Stimulated activated memory B cell treated with anti-CD40 and anti-IgM and Interleukin-4, amounts not matched to agents 10 μg/mL and 1 μg/mL and 100 μg/mL, for 72 hours (primary cell): Measurements from ENCODE around the gene B3GNT3.

Experiments
- ATAC-seq: fragments of 150-1000 bp; cut with Tn5 transposase; 2 replicates; pipeline ENCODE4 v1.10.0; 2021
- H3K27ac Mint-ChIP-seq: one replicate; pipeline ENCODE4 v1.8.0; 2022; ENCODE audit warnings: mild to moderate bottlenecking, mixed read lengths
- H3K27me3 Mint-ChIP-seq: one replicate; pipeline ENCODE4 v1.8.0; 2022; ENCODE audit warnings: mixed read lengths
- H3K36me3 Mint-ChIP-seq: one replicate; pipeline ENCODE4 v1.8.0; 2022; ENCODE audit warnings: mixed read lengths
- H3K4me1 Mint-ChIP-seq: one replicate; pipeline ENCODE4 v1.8.0; 2022; ENCODE audit warnings: mixed read lengths
- H3K4me3 Mint-ChIP-seq: one replicate; pipeline ENCODE4 v1.8.0; 2022; ENCODE audit warnings: mild to moderate bottlenecking, moderate library complexity, mixed read lengths
- H3K9me3 Mint-ChIP-seq: one replicate; pipeline ENCODE4 v1.8.0; 2022; ENCODE audit warnings: mixed read lengths

B3GNT3 gene

DNA sequence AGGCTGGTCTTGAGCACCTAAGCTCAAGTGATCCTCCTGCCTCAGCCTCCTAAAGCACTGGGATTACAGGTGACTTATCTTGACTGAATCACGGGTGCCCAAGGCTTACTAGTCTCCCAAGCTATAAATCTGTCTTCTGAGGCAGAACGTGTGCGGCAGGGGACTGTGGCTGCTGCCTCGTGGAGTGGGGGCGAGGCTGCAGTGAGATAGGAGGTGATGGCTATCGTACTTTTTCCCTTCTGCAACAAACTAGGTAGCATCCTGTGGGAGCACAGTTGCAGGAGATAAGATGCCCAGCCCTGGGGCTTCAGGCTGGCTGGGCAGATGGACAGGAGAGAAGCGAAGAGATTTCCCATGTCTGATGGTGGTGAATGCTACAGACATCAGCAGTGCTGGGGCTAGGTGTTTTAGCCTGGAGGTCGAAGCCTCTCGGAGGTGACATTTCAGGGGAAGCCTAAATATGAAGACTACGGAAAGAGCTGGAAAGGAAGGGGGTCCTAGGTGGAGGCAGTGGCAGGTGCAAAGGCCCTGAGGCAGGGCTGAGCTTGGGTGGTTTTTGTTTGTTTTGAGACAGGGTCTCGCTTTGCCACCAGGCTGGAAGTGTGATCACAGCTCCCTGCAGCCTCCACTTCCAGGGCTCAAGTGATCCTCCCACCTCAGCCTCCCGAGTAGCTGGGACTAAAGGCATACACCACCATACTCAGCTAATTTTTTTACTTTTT, 7.4 kb downstream of the B3GNT3 start:
- peaks cover 12% of the 10 kb centered on the region for H3K27me3 Mint-ChIP-seq
- no peak for ATAC-seq
- H3K9me3 Mint-ChIP-seq = no peaks in the 10 kb centered on the region
- no peak overlapping the region for H3K27ac Mint-ChIP-seq
- H3K4me1 Mint-ChIP-seq = peaks cover 17% of the 10 kb centered on the region
- no peaks in the 10 kb centered on the region for H3K36me3 Mint-ChIP-seq
- no peak overlapping the region for H3K4me3 Mint-ChIP-seq

DNA sequence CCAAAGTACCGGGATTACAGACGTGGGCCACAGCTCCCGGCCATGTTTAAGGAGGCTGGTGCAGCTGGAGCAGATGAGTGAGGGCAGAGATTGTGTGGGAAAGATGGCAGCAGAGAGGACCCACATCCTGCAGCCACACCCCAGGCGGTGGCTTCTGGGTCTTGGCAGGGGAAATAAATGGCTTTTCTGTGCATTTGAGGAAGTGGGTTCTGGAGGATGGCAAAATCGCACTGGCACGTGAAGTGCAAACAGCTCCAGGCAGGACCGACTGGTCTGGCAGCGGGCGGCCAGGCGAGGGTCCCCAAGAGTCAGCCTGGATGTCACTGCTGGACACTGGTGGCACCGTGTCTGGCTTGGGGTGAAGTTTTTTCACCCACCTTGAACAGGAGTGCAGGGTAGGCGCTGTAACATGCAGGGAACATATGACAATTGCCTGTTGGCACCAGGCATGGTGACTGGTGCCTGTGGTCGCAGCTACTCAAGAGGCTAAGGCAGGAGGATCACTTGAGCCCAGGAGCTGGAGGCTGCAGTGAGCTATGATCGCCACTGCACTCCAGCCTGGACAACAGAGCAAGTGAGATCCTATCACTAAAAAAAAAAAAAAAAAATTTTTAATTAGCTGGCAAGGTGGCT, 8.4 kb downstream of the B3GNT3 start:
- no peaks in the 10 kb centered on the region for H3K36me3 Mint-ChIP-seq
- peak overlapping the region; percentile 12 for H3K4me3 Mint-ChIP-seq
- no peaks in the 10 kb centered on the region for H3K9me3 Mint-ChIP-seq
- ATAC-seq = peak; percentile 65
- peak overlapping the region; percentile 48 for H3K27ac Mint-ChIP-seq
- peaks cover 22% of the 10 kb centered on the region for H3K27me3 Mint-ChIP-seq
- H3K4me1 Mint-ChIP-seq = peaks cover 26% of the 10 kb centered on the region

DNA sequence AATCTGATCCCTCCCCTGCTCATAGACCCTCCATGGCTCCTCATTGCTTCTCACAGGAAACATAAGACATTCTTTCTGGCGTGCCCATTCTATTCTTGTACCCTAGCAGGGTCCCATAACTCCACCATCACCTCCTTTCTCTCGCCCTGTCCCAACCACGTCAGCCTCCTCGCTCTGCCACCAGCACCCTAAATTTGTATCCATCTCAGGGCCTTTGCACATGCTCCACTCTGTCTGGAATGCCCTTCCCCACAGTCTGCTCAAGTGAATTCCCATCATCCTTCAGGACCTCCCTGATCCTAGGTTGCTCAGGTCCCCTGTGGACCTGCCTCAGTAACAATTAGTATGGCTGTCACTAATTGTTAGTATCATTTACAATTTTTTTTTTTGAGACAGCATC, 10.5 kb downstream of the B3GNT3 start:
- H3K4me3 Mint-ChIP-seq = no peak overlapping the region
- no peak for ATAC-seq
- no peaks in the 10 kb centered on the region for H3K9me3 Mint-ChIP-seq
- no peaks in the 10 kb centered on the region for H3K36me3 Mint-ChIP-seq
- no peak overlapping the region for H3K27ac Mint-ChIP-seq
- H3K4me1 Mint-ChIP-seq = peaks cover 28% of the 10 kb centered on the region
- peaks cover 31% of the 10 kb centered on the region for H3K27me3 Mint-ChIP-seq

DNA sequence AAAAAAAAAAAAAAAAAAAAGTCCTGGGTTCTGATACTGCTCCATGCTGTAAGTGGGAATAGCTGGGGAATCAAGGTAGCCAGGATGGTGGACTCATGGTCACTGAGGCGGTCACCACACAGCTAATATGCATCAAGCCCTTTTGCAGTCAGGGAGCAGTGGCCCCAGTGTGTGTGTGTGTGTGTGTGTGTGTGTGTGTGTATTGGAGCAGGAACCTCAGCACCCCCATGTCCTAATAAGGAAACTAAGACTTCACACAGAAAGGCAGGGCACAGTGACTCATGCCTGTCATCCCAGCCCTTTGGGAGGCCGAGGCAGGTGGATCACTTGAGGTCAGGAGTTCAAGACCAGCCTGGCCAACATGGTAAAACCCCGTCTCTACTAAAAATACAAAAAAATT, 12.0 kb downstream of the B3GNT3 start:
- no peak for ATAC-seq
- Mint-ChIP-seq H3K9me3 (no peaks in the 10 kb centered on the region), H3K27me3 (peaks cover 35% of the 10 kb centered on the region), H3K36me3 (no peaks in the 10 kb centered on the region), H3K27ac (no peak overlapping the region), H3K4me3 (no peak overlapping the region), H3K4me1 (peaks cover 28% of the 10 kb centered on the region)

DNA sequence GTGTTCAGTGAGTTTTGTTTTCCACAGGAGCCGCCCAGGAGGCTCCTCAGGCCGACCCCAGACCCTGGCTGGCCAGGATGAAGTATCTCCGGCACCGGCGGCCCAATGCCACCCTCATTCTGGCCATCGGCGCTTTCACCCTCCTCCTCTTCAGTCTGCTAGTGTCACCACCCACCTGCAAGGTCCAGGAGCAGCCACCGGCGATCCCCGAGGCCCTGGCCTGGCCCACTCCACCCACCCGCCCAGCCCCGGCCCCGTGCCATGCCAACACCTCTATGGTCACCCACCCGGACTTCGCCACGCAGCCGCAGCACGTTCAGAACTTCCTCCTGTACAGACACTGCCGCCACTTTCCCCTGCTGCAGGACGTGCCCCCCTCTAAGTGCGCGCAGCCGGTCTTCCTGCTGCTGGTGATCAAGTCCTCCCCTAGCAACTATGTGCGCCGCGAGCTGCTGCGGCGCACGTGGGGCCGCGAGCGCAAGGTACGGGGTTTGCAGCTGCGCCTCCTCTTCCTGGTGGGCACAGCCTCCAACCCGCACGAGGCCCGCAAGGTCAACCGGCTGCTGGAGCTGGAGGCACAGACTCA, 12.9 kb downstream of the B3GNT3 start:
- Mint-ChIP-seq H3K27me3 (peaks cover 42% of the 10 kb centered on the region), H3K4me3 (peak overlapping the region; percentile 44), H3K4me1 (peaks cover 23% of the 10 kb centered on the region), H3K9me3 (no peaks in the 10 kb centered on the region), H3K36me3 (no peaks in the 10 kb centered on the region), H3K27ac (no peak overlapping the region)
- ATAC-seq = peak; percentile 40

DNA sequence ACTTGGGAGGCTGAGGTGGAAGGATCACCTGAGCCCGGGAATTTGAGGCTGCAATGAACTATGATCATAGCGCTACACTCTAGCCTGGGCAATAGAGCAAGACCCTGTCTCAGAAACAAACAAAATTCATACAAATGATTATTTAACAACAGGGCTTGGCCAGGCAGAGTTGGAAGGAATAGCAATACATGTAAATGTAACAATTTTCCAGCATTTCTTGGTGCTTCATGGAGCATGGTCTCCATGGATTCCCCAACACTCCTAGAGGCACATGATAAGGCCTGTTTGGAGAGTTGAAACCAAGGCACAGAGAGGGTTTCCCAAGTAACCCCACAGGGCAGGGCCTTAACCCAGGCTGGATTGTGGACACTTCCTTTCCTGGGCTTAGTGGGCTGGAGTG, 16.2 kb downstream of the B3GNT3 start:
- Mint-ChIP-seq H3K4me3 (no peak overlapping the region), H3K4me1 (peaks cover 14% of the 10 kb centered on the region), H3K27me3 (peaks cover 42% of the 10 kb centered on the region), H3K9me3 (no peaks in the 10 kb centered on the region), H3K36me3 (no peaks in the 10 kb centered on the region), H3K27ac (no peak overlapping the region)
- no peak for ATAC-seq

DNA sequence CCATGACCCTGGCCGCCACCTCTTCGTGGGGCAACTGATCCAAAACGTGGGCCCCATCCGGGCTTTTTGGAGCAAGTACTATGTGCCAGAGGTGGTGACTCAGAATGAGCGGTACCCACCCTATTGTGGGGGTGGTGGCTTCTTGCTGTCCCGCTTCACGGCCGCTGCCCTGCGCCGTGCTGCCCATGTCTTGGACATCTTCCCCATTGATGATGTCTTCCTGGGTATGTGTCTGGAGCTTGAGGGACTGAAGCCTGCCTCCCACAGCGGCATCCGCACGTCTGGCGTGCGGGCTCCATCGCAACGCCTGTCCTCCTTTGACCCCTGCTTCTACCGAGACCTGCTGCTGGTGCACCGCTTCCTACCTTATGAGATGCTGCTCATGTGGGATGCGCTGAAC, 16.7 kb downstream of the B3GNT3 start:
- H3K36me3 Mint-ChIP-seq = no peaks in the 10 kb centered on the region
- H3K9me3 Mint-ChIP-seq = no peaks in the 10 kb centered on the region
- H3K27me3 Mint-ChIP-seq = peaks cover 36% of the 10 kb centered on the region
- H3K27ac Mint-ChIP-seq = no peak overlapping the region
- H3K4me1 Mint-ChIP-seq = peaks cover 14% of the 10 kb centered on the region
- ATAC-seq = no peak
- no peak overlapping the region for H3K4me3 Mint-ChIP-seq

DNA sequence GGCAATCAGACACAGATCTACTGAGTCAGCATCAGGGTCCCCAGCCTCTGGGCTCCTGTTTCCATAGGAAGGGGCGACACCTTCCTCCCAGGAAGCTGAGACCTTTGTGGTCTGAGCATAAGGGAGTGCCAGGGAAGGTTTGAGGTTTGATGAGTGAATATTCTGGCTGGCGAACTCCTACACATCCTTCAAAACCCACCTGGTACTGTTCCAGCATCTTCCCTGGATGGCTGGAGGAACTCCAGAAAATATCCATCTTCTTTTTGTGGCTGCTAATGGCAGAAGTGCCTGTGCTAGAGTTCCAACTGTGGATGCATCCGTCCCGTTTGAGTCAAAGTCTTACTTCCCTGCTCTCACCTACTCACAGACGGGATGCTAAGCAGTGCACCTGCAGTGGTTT, 17.2 kb downstream of the B3GNT3 start:
- H3K36me3 Mint-ChIP-seq = no peaks in the 10 kb centered on the region
- peaks cover 13% of the 10 kb centered on the region for H3K4me1 Mint-ChIP-seq
- H3K9me3 Mint-ChIP-seq = no peaks in the 10 kb centered on the region
- no peak overlapping the region for H3K27ac Mint-ChIP-seq
- ATAC-seq = no peak
- no peak overlapping the region for H3K4me3 Mint-ChIP-seq
- H3K27me3 Mint-ChIP-seq = peaks cover 32% of the 10 kb centered on the region

DNA sequence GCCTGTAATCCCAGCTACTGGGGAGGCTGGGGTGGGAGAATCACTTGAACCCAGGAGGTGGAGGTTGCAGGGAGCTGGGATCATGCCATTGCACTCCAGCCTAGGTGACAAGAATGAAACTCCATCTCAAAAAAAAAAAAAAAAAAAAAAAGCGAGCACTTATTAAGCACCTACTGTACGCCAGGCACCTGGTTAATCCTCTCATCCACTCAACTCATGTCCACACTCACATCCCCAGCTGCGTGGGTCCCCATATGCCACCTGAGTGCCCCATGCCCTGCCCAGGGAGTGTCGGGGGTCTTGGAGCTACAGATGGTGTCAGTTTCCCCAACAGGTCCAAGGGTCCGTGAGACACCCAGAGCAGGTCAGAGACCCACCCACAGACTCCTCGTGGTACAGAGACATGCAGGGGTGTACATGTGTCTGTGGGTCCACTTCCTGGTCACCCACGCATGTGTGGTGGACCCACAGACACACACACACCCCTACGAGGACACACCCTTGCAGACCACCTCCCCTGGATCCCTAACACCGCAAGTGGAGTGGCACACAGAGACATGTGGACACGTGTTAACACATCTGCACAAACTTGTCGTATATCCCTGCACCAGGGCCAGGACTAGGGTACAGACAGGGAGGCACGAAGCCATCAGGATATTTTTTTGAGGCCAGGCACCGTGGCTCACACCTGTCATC, 22.9 kb downstream of the B3GNT3 start:
- Mint-ChIP-seq H3K9me3 (no peaks in the 10 kb centered on the region), H3K36me3 (no peaks in the 10 kb centered on the region), H3K27ac (no peak overlapping the region), H3K4me3 (no peak overlapping the region), H3K4me1 (no peaks in the 10 kb centered on the region), H3K27me3 (no peaks in the 10 kb centered on the region)
- no peak for ATAC-seq

DNA sequence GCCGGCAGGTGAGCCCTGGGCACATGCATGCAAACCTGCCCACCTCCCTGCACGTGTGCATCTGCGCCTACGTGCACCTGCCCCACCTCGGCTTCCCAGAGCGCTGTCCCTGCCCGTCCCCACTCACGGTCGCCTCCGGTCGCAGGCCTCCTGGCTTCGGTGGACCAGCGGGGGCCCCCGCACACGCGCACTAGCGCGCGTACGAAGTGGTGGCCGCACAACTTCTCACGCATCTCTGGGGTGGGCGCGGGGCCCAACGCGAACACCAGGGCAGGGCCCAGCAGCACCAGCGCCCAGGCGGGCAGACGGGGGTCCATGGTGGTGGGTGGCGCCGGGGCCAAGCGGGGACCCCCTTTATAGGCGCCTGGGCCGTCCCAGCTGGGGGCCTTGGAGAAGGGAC, 26.3 kb downstream of the B3GNT3 start, which contains the start of gene INSL3:
Gene INSL3, minus strand, starts transcription at position 330 of the 400 bp plus-strand sequence. Its CDS starts 13 bp downstream, at position 317.
- Mint-ChIP-seq H3K27me3 (no peaks in the 10 kb centered on the region), H3K9me3 (no peaks in the 10 kb centered on the region), H3K4me3 (no peak within 1 kb of the TSS), H3K27ac (no peak within 1 kb of the TSS), H3K4me1 (no peaks in the 10 kb centered on the region), H3K36me3 (peaks cover 7% of the 10 kb centered on the region)
- peak; percentile 54 for ATAC-seq

DNA sequence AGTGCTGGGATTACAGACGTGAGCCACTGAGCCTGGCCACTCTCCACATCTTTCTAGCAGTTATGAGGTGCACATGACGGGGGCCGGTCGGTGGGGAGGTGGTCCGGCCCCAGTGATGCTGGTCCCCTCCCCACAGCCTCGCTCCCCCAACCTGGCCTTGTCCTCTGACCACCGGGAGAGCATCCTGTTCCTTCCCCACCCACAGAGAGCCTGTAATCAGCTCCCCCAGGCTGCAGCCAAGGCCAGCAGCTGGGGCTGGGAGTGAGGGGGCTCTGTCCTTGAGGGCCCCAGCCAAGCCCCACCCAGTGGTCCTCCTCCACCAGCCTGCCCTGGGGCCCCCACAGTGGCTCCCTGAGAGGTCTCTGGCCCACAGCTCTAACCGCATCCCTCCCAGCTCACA, 29.4 kb downstream of the B3GNT3 start:
- Mint-ChIP-seq H3K9me3 (no peaks in the 10 kb centered on the region), H3K36me3 (peaks cover 26% of the 10 kb centered on the region), H3K27ac (peak overlapping the region; percentile 19), H3K27me3 (no peaks in the 10 kb centered on the region), H3K4me3 (no peak overlapping the region), H3K4me1 (no peaks in the 10 kb centered on the region)
- ATAC-seq = peak; percentile 40

DNA sequence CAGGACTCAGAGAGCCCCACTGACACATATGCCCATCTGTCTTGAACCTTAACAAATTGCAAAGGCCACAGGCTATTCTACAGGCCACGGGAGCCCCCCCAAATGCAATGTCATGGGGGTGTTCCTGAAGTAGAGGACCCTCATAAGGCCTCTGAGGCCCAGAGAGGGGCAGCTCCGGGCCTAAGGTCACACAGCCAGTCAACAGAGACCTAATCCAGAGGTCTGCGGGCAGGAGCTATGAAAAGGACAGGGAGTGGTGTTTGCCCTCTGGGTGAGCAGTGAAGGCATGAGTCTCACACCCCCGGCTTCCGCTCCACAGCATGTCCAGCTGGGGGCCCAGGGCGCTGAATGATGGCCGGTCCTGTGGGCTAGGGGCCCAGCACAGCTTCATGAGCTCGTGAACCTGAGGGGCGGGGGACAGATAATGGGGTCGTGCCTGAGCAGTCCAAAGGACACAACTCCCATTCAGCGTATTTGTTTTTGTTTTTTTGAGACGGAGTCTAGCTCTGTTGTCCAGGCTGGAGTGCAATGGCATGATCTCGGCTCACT, 31.6 kb downstream of the B3GNT3 start:
- Mint-ChIP-seq H3K4me1 (peaks cover 5% of the 10 kb centered on the region), H3K27me3 (no peaks in the 10 kb centered on the region), H3K4me3 (no peak overlapping the region), H3K9me3 (peaks cover 5% of the 10 kb centered on the region), H3K27ac (no peak overlapping the region), H3K36me3 (peaks cover 48% of the 10 kb centered on the region)
- ATAC-seq = no peak

DNA sequence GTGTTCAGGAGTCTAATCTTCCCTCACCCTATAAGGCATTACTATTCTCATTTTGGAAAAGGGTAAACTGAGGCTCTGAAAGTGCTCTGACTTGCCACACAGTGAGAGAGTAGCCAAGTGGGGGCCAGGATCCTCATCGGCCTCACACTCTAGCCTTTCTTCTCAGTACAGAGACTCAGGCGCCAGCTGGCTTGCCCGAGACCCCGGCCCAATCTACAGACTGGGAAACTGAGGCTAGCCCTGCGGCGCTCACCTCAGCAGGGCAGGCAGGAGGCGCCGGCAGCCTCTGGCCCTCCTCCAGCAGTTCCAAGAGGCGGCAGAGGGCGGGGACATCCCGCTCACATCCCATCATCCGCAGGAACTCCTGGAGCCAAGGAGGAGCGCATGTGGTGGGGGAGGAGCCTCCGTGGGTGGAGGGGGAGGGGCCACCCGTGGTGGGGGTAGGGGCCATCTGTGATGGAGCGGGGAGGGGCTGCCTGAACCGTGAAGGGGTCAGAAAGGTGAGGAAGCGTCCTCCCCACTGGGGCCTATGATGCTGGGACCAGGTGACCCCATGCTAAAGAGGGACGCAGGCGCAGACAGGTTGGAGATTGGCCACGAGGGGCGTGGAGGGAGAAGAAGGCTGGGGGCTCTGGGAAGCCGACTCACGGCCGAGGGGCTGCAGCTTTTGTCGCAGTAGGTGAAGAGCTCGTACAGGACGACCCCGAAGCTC, 35.1 kb downstream of the B3GNT3 start:
- H3K4me3 Mint-ChIP-seq = no peak overlapping the region
- peaks cover 5% of the 10 kb centered on the region for H3K4me1 Mint-ChIP-seq
- H3K9me3 Mint-ChIP-seq = peaks cover 5% of the 10 kb centered on the region
- no peak overlapping the region for H3K27ac Mint-ChIP-seq
- H3K36me3 Mint-ChIP-seq = peaks cover 75% of the 10 kb centered on the region
- ATAC-seq = no peak
- H3K27me3 Mint-ChIP-seq = no peaks in the 10 kb centered on the region

DNA sequence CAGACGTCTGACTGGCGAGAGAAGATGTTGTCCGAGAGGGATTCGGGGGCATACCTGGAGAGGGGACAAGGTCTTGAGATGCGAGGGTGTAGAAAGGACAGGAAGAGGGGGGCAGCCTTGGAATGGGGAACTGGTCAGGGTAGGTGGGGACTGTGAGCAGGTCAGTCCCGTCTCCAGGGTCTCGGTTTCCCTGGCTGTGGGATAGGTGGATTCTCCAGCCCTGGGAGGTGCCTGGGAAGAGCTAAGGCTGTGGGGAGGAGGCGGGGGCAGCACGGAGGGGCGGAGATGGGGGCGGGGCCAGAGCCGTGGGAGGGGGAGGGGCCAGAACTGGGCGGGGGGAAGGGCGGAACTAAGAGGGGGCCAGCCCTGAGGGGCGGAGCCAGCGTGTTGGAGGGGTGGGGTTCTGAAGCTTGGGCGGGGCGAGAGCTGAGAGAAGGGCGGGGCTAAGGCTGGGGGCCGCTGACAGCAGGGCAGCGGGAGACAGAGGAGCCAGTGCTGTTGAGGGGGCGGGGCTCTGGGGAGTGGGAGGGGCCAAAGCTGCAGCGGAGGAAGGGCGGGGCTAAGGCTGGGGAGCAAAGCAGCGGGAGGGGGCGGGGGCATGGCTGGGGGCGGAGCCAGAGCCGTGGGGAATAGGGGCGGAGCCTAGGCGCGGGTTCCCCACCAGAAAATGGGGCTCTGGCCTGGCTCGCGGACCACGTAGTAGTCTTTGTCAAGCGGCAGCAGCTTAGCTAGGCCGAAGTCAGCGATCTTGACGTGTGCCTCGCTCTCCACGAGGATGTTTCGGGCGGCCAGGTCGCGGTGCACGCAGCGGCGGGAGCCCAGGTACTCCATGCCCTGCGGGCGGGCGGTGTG, 35.9 kb downstream of the B3GNT3 start:
- H3K4me3 Mint-ChIP-seq = no peak overlapping the region
- peaks cover 77% of the 10 kb centered on the region for H3K36me3 Mint-ChIP-seq
- no peaks in the 10 kb centered on the region for H3K27me3 Mint-ChIP-seq
- peaks cover 5% of the 10 kb centered on the region for H3K9me3 Mint-ChIP-seq
- no peak overlapping the region for H3K27ac Mint-ChIP-seq
- peaks cover 12% of the 10 kb centered on the region for H3K4me1 Mint-ChIP-seq
- peak; percentile 31 for ATAC-seq
